GM23338 (cell line): Measurements from ENCODE around the gene BCR.

Source experiments
- CREB1 ChIP-seq: fragments of 250-450 bp; sonication (Bioruptor Pico); IDR thresholded peaks from 2 replicates; pipeline ENCODE4 v1.5.0; 2020; ENCODE audit warnings: low read depth, mild to moderate bottlenecking, moderate library complexity
- EZH2 ChIP-seq: fragments of 200-600 bp; sonication (generic); IDR thresholded peaks from one replicate; pipeline ENCODE4 v1.8.0; 2017; ENCODE audit warnings: antibody characterized with exemption, mild to moderate bottlenecking, low read depth; ENCODE audit not compliant: unreplicated experiment
- EZH2phosphoT487 ChIP-seq: fragments of 200-600 bp; sonication (generic); IDR thresholded peaks from one replicate; pipeline ENCODE4 v1.8.1; 2018; ENCODE audit warnings: antibody characterized with exemption; ENCODE audit not compliant: unreplicated experiment
- NANOG ChIP-seq: IDR thresholded peaks from 2 replicates; pipeline ENCODE4 v1.6.1; 2016; ENCODE audit warnings: antibody characterized with exemption, borderline replicate concordance
- POLR2AphosphoS5 ChIP-seq: IDR thresholded peaks from 2 replicates; pipeline ENCODE4 v1.6.1; 2016; ENCODE audit warnings: antibody characterized with exemption, low read depth
- REST ChIP-seq: IDR thresholded peaks from one replicate; pipeline ENCODE4 v1.6.1; 2018; ENCODE audit warnings: antibody characterized with exemption; ENCODE audit not compliant: unreplicated experiment
- TF ChIP-seq, protein P1 (sequence below), 2 experiments: fragments of 200-600 bp in 1 of 2; sonication (generic) in 1 of 2; conservative IDR thresholded peaks; 2 replicates each; pipeline versions ENCODE4 v1.5.1 to v1.6.1; 2016 to 2017; ENCODE audit warnings: antibody characterized with exemption in 2 of 2, low read depth in 2 of 2, mild to moderate bottlenecking in 2 of 2, moderate library complexity in 1 of 2
- TF ChIP-seq, protein P2 (sequence below): IDR thresholded peaks from 2 replicates; pipeline ENCODE4 v1.6.1; 2016; ENCODE audit warnings: antibody characterized with exemption

DNA sequence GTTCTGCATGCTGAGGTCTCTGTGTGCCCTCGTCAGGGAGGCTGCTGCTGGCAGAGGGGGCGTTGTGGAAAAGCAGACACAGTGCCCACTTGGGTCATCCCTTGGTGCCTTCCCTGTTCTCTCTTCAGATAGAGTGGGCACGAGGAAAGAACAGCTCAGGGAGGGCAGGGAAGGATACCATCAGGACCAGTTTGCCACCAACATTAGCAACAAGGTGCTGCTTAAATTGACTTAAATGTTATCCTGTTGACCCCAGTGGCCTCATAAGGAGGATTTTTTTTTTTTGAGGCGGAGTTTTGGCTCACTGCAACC is 91.2 kb downstream of the BCR start:
- TF ChIP-seq, protein P1, sequence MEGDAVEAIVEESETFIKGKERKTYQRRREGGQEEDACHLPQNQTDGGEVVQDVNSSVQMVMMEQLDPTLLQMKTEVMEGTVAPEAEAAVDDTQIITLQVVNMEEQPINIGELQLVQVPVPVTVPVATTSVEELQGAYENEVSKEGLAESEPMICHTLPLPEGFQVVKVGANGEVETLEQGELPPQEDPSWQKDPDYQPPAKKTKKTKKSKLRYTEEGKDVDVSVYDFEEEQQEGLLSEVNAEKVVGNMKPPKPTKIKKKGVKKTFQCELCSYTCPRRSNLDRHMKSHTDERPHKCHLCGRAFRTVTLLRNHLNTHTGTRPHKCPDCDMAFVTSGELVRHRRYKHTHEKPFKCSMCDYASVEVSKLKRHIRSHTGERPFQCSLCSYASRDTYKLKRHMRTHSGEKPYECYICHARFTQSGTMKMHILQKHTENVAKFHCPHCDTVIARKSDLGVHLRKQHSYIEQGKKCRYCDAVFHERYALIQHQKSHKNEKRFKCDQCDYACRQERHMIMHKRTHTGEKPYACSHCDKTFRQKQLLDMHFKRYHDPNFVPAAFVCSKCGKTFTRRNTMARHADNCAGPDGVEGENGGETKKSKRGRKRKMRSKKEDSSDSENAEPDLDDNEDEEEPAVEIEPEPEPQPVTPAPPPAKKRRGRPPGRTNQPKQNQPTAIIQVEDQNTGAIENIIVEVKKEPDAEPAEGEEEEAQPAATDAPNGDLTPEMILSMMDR (conservative IDR thresholded peaks at IDR 0.05; ENCODE audit: low read depth in 2 of 2) = no peak
- TF ChIP-seq EZH2 (no peak), EZH2phosphoT487 (no peak), POLR2AphosphoS5 (no peak), REST (no peak), NANOG (no peak), CREB1 (CRISPR knock-in tag) (no peak)
- TF ChIP-seq, protein P2, sequence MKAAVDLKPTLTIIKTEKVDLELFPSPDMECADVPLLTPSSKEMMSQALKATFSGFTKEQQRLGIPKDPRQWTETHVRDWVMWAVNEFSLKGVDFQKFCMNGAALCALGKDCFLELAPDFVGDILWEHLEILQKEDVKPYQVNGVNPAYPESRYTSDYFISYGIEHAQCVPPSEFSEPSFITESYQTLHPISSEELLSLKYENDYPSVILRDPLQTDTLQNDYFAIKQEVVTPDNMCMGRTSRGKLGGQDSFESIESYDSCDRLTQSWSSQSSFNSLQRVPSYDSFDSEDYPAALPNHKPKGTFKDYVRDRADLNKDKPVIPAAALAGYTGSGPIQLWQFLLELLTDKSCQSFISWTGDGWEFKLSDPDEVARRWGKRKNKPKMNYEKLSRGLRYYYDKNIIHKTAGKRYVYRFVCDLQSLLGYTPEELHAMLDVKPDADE = no peak
